ENCODE results near the gene KIAA1210. TPM values are rescaled to one million over a fixed set of nuclear protein-coding genes. Genes with fewer than 3 reads are reported as not detected.

The KIAA1210 gene
- total and polyA plus RNA-seq, 2 experiments from 2014 or later, result not detected

DNA sequence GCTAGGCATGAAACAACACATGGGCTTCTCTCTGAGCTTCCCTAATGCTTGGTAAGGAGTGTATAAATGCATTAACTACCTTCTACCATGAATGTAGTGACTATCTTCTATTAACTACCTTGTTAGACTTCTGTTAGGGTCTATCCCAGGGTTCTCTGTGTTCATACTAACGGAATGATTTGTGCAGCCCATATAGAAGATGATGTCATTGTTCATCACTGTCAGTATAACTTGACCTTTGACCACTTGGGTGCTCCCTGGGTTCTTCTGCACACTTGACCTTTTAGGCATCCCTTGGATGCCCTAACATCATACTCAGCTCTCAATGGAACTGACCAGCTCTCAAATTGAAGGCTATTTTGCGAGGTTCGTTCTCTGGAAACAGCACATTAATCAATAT, 85.6 kb downstream of the KIAA1210 start (continued):
- TF ChIP-seq, protein P1, sequence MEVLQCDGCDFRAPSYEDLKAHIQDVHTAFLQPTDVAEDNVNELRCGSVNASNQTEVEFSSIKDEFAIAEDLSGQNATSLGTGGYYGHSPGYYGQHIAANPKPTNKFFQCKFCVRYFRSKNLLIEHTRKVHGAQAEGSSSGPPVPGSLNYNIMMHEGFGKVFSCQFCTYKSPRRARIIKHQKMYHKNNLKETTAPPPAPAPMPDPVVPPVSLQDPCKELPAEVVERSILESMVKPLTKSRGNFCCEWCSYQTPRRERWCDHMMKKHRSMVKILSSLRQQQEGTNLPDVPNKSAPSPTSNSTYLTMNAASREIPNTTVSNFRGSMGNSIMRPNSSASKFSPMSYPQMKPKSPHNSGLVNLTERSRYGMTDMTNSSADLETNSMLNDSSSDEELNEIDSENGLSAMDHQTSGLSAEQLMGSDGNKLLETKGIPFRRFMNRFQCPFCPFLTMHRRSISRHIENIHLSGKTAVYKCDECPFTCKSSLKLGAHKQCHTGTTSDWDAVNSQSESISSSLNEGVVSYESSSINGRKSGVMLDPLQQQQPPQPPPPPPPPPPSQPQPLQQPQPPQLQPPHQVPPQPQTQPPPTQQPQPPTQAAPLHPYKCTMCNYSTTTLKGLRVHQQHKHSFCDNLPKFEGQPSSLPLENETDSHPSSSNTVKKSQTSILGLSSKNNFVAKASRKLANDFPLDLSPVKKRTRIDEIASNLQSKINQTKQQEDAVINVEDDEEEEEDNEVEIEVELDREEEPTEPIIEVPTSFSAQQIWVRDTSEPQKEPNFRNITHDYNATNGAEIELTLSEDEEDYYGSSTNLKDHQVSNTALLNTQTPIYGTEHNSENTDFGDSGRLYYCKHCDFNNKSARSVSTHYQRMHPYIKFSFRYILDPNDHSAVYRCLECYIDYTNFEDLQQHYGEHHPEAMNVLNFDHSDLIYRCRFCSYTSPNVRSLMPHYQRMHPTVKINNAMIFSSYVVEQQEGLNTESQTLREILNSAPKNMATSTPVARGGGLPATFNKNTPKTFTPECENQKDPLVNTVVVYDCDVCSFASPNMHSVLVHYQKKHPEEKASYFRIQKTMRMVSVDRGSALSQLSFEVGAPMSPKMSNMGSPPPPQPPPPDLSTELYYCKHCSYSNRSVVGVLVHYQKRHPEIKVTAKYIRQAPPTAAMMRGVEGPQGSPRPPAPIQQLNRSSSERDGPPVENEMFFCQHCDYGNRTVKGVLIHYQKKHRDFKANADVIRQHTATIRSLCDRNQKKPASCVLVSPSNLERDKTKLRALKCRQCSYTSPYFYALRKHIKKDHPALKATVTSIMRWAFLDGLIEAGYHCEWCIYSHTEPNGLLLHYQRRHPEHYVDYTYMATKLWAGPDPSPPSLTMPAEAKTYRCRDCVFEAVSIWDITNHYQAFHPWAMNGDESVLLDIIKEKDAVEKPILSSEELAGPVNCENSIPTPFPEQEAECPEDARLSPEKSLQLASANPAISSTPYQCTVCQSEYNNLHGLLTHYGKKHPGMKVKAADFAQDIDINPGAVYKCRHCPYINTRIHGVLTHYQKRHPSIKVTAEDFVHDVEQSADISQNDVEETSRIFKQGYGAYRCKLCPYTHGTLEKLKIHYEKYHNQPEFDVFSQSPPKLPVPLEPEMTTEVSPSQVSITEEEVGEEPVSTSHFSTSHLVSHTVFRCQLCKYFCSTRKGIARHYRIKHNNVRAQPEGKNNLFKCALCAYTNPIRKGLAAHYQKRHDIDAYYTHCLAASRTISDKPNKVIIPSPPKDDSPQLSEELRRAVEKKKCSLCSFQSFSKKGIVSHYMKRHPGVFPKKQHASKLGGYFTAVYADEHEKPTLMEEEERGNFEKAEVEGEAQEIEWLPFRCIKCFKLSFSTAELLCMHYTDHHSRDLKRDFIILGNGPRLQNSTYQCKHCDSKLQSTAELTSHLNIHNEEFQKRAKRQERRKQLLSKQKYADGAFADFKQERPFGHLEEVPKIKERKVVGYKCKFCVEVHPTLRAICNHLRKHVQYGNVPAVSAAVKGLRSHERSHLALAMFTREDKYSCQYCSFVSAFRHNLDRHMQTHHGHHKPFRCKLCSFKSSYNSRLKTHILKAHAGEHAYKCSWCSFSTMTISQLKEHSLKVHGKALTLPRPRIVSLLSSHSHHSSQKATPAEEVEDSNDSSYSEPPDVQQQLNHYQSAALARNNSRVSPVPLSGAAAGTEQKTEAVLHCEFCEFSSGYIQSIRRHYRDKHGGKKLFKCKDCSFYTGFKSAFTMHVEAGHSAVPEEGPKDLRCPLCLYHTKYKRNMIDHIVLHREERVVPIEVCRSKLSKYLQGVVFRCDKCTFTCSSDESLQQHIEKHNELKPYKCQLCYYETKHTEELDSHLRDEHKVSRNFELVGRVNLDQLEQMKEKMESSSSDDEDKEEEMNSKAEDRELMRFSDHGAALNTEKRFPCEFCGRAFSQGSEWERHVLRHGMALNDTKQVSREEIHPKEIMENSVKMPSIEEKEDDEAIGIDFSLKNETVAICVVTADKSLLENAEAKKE (CRISPR knock-in tag; IDR thresholded peaks at IDR 0.05), result no peak
- TF ChIP-seq POLR2AphosphoS5 (IDR thresholded peaks at IDR 0.05; ENCODE audit: low read depth), result no peak

DNA sequence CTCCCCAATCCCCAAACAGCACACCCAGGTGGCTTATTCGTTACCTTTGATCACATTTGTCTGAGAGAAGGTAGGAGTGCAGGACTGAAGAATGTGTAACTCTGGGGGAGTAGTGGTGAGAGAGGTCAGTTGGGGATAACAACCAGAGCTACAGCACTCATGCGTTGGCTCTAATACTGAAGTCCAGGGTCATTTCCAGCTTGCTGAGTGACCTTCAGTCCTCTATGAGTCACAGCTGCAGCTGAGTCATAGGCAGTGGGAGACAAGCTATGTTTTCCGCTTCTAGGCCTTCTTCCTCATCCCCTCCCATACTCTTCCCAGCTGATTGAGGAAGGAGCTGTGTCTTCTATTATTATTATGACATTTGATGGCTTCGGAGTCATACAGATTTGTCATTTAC, 86.4 kb downstream of the KIAA1210 start:
- Histone ChIP-seq H3K4me2 (no peak overlapping the region), H3F3A (replicated peaks; ENCODE audit: low read depth) (no peaks in the 10 kb centered on the region), H3K79me2 (replicated peaks; ENCODE audit: insufficient read depth) (no peaks in the 10 kb centered on the region), H3K9me2 (ENCODE audit: insufficient read depth) (no peaks in the 10 kb centered on the region), H4K20me1 (replicated peaks; ENCODE audit: insufficient read depth) (no peaks in the 10 kb centered on the region), H3K4me3 (no peak overlapping the region), H3K4me1 (ENCODE audit: insufficient read depth) (no peaks in the 10 kb centered on the region), H3K27me3 (ENCODE audit: insufficient read depth) (no peaks in the 10 kb centered on the region), H3K27ac (ENCODE audit: low read depth) (no peak overlapping the region), H3K36me3 (ENCODE audit: insufficient read depth) (no peaks in the 10 kb centered on the region), H2AFZ (no peak overlapping the region)
- no peak overlapping the region for H3K27ac Mint-ChIP-seq
- no peak for DNase-seq (ENCODE audit: low spot score)
- ATAC-seq, result no peak
- no peaks in the 10 kb centered on the region for H3K36me3 Mint-ChIP-seq (ENCODE audit: low read depth)
- H3K4me3 Mint-ChIP-seq, result no peak overlapping the region
- no peaks in the 10 kb centered on the region for H3K9me3 Mint-ChIP-seq
- peaks cover 5% of the 10 kb centered on the region; the same call in 1 of the 3 replicates for H3K4me1 Mint-ChIP-seq
- H3K27me3 Mint-ChIP-seq (ENCODE audit: insufficient read depth, low read depth, poor library complexity), result peaks cover 2% of the 10 kb centered on the region
- TF ChIP-seq JUNB (IDR thresholded peaks at IDR 0.05; ENCODE audit: unreplicated experiment), result no peak
- TF ChIP-seq, protein P2, sequence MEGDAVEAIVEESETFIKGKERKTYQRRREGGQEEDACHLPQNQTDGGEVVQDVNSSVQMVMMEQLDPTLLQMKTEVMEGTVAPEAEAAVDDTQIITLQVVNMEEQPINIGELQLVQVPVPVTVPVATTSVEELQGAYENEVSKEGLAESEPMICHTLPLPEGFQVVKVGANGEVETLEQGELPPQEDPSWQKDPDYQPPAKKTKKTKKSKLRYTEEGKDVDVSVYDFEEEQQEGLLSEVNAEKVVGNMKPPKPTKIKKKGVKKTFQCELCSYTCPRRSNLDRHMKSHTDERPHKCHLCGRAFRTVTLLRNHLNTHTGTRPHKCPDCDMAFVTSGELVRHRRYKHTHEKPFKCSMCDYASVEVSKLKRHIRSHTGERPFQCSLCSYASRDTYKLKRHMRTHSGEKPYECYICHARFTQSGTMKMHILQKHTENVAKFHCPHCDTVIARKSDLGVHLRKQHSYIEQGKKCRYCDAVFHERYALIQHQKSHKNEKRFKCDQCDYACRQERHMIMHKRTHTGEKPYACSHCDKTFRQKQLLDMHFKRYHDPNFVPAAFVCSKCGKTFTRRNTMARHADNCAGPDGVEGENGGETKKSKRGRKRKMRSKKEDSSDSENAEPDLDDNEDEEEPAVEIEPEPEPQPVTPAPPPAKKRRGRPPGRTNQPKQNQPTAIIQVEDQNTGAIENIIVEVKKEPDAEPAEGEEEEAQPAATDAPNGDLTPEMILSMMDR (conservative IDR thresholded peaks at IDR 0.05; ENCODE audit: low read depth in 2 of 2), result no peak
- TF ChIP-seq, protein P3, sequence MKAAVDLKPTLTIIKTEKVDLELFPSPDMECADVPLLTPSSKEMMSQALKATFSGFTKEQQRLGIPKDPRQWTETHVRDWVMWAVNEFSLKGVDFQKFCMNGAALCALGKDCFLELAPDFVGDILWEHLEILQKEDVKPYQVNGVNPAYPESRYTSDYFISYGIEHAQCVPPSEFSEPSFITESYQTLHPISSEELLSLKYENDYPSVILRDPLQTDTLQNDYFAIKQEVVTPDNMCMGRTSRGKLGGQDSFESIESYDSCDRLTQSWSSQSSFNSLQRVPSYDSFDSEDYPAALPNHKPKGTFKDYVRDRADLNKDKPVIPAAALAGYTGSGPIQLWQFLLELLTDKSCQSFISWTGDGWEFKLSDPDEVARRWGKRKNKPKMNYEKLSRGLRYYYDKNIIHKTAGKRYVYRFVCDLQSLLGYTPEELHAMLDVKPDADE (IDR thresholded peaks at IDR 0.05), result no peak
- TF ChIP-seq, protein P4, sequence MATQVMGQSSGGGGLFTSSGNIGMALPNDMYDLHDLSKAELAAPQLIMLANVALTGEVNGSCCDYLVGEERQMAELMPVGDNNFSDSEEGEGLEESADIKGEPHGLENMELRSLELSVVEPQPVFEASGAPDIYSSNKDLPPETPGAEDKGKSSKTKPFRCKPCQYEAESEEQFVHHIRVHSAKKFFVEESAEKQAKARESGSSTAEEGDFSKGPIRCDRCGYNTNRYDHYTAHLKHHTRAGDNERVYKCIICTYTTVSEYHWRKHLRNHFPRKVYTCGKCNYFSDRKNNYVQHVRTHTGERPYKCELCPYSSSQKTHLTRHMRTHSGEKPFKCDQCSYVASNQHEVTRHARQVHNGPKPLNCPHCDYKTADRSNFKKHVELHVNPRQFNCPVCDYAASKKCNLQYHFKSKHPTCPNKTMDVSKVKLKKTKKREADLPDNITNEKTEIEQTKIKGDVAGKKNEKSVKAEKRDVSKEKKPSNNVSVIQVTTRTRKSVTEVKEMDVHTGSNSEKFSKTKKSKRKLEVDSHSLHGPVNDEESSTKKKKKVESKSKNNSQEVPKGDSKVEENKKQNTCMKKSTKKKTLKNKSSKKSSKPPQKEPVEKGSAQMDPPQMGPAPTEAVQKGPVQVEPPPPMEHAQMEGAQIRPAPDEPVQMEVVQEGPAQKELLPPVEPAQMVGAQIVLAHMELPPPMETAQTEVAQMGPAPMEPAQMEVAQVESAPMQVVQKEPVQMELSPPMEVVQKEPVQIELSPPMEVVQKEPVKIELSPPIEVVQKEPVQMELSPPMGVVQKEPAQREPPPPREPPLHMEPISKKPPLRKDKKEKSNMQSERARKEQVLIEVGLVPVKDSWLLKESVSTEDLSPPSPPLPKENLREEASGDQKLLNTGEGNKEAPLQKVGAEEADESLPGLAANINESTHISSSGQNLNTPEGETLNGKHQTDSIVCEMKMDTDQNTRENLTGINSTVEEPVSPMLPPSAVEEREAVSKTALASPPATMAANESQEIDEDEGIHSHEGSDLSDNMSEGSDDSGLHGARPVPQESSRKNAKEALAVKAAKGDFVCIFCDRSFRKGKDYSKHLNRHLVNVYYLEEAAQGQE (IDR thresholded peaks at IDR 0.05; ENCODE audit: unreplicated experiment), result no peak
- no peak for TF ChIP-seq STAT1 (IDR thresholded peaks at IDR 0.05; ENCODE audit: unreplicated experiment)

Data from GM23338 (cell line).